ENCODE results near the gene CNTNAP4.

GRCh38 chr16:76370344-76370743, 93.1 kb downstream of the CNTNAP4 start:
- TF ChIP-seq CTCF (IDR thresholded peaks at IDR 0.05) (no peak), POLR2A (IDR thresholded peaks at IDR 0.05) (no peak)
